Suprapubic skin (tissue), 4 donors: ENCODE results near the gene KRTAP10-3. TPM values are rescaled to one million over a fixed set of nuclear protein-coding genes. Genes with fewer than 3 reads are reported as not detected.
A peak's percentile ranks its signal among the peaks of the same experiment; 100 is the strongest.

Experiments
- DNase-seq, 2 donors: peaks; one replicate each; pipeline ENCODE4 v3.0.0-alpha.2; 2019; ENCODE audit warnings: low spot score in 2 of 2
- H3K27ac ChIP-seq: fragments of 200-600 bp; sonication (generic); one replicate; pipeline ENCODE4 v1.5.1; 2019
- H3K27me3 ChIP-seq: fragments of 200-600 bp; sonication (generic); one replicate; pipeline ENCODE4 v1.5.1; 2019
- H3K36me3 ChIP-seq: fragments of 200-600 bp; sonication (generic); one replicate; pipeline ENCODE4 v1.5.1; 2019
- H3K4me1 ChIP-seq: fragments of 200-600 bp; sonication (generic); one replicate; pipeline ENCODE4 v1.5.1; 2019
- H3K4me3 ChIP-seq: fragments of 200-600 bp; sonication (generic); one replicate; pipeline ENCODE4 v1.5.1; 2019; ENCODE audit warnings: mild to moderate bottlenecking
- H3K9me3 ChIP-seq: fragments of 200-600 bp; sonication (generic); one replicate; pipeline ENCODE4 v1.5.1; 2019
- EP300 ChIP-seq: sonication (generic); formaldehyde crosslinking; IDR thresholded peaks from one replicate; pipeline ENCODE4 v1.6.1; 2017; ENCODE audit warnings: antibody characterized with exemption
- POLR2A ChIP-seq, 2 donors: fragments of 450-650 bp; IDR thresholded peaks; one replicate each; pipeline ENCODE4 v1.6.1; 2017; ENCODE audit warnings: antibody characterized with exemption in 2 of 2, mild to moderate bottlenecking in 2 of 2, moderate library complexity in 2 of 2
- POLR2AphosphoS5 ChIP-seq, 3 donors: sonication (generic); formaldehyde crosslinking; IDR thresholded peaks; one replicate each; pipeline ENCODE4 v1.6.1; 2017; ENCODE audit warnings: antibody characterized with exemption in 3 of 3
- WGBS: methylation state at CpG from one replicate; pipeline ENCODE4 v1.1.5; 2018; 5-methylcytosine and 5-hydroxymethylcytosine counted together
- total RNA-seq, 4 donors: library from RNA; depleted of rRNA; stranded (reverse); fragments of >200 nt; gene quantifications; one replicate each; pipeline ENCODE4 v1.1.0, GENCODE V29; 2016
- TF ChIP-seq, protein P1 (sequence below), 2 donors: fragments of 200-600 bp in 1 of 2; fragments of 450-650 bp in 1 of 2; sonication (generic) in 1 of 2; IDR thresholded peaks; one replicate each; pipeline ENCODE4 v1.5.1; 2016 to 2019; ENCODE audit warnings: antibody characterized with exemption in 2 of 2, mild to moderate bottlenecking in 1 of 2, moderate library complexity in 1 of 2

The KRTAP10-3 gene
- total RNA-seq, 4 donors from 2014 or later = 1.1 to 5.8 (median 3.3) TPM; not detected in 1

DNA sequence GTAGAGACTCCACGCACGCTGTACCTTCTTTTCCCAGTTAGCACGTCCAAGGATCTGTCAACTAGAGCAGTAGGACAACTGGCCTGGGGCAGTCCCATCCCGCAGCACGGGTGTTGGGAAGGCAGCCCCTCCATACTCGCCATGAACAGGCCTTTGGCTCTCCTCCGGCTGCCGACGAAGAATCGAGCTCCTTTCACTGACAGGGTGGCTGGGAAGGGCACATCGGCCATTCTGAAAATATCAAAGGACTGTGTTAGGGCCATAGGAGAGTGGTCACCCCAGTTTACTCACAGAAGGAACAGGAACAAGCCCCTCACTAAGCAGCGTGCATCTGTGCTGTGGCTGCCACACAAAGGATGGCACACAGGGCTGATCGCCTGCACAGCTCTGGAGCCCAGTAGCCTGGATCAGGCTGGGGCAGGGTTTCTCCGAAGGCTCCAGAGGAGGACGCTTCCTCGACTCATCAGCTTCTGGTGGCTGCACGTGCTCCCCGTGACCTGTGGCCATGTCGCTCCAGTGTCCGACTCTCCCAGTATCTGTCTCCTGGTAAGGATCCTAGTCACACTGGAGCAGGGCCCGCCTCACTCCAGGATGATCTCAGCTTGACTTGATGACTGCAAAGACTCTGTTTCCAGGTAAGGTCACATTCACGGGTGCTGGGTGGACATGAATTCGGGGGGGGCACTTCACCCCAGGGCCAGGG is 27.5 kb downstream of the KRTAP10-3 start:
- 85% methylated on average over 14 of the region's 23 CpGs for WGBS
- no peaks in the 10 kb centered on the region for H3K9me3 ChIP-seq
- peak in 1 of 2 donors; percentile 71 for DNase-seq
- H3K4me3 ChIP-seq = no peak overlapping the region
- no peaks in the 10 kb centered on the region for H3K4me1 ChIP-seq
- TF ChIP-seq, protein P1, sequence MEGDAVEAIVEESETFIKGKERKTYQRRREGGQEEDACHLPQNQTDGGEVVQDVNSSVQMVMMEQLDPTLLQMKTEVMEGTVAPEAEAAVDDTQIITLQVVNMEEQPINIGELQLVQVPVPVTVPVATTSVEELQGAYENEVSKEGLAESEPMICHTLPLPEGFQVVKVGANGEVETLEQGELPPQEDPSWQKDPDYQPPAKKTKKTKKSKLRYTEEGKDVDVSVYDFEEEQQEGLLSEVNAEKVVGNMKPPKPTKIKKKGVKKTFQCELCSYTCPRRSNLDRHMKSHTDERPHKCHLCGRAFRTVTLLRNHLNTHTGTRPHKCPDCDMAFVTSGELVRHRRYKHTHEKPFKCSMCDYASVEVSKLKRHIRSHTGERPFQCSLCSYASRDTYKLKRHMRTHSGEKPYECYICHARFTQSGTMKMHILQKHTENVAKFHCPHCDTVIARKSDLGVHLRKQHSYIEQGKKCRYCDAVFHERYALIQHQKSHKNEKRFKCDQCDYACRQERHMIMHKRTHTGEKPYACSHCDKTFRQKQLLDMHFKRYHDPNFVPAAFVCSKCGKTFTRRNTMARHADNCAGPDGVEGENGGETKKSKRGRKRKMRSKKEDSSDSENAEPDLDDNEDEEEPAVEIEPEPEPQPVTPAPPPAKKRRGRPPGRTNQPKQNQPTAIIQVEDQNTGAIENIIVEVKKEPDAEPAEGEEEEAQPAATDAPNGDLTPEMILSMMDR (IDR thresholded peaks at IDR 0.05) = no peak
- no peak for TF ChIP-seq POLR2AphosphoS5 (IDR thresholded peaks at IDR 0.05)
- TF ChIP-seq POLR2A (IDR thresholded peaks at IDR 0.05) = no peak
- TF ChIP-seq EP300 = no peak
- H3K27ac ChIP-seq = no peak overlapping the region
- H3K27me3 ChIP-seq = peaks cover 16% of the 10 kb centered on the region
- H3K36me3 ChIP-seq = no peaks in the 10 kb centered on the region

DNA sequence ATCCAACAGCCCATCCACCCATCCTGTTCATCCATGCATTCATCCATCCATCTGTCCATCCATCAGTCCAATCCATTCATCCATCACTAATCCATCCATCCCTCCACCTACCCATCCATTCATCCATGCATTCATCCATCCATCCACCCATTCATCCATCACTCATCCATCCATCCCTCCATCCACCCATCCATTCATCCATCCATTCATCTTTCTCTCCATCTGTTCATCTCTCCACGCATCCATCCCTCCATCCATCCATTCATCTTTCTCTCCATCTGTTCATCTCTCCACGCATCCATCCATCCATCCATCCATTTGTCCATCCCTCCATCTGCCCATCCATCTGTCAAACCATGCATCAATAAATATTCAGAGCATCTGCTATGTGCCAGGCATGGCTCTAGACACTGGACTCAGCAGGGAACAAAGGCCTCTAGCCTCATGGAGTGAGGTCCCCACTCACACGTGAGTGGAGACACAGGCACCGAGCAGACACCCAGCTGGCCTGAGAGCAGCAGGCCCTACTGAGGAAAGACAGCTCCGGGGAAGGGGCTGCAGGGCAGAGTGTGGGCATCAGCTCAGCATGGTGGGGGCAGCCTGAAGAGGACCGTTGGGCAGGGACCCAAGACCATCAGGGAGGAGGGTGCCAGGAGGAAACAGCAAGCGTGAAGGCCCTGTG is 28.2 kb downstream of the KRTAP10-3 start:
- Histone ChIP-seq H3K9me3 (no peaks in the 10 kb centered on the region), H3K4me1 (no peaks in the 10 kb centered on the region), H3K27me3 (peaks cover 16% of the 10 kb centered on the region), H3K36me3 (no peaks in the 10 kb centered on the region), H3K4me3 (no peak overlapping the region), H3K27ac (no peak overlapping the region)
- 79% methylated on average over 7 of the region's 7 CpGs for WGBS
- no peak for TF ChIP-seq EP300
- no peak for DNase-seq

DNA sequence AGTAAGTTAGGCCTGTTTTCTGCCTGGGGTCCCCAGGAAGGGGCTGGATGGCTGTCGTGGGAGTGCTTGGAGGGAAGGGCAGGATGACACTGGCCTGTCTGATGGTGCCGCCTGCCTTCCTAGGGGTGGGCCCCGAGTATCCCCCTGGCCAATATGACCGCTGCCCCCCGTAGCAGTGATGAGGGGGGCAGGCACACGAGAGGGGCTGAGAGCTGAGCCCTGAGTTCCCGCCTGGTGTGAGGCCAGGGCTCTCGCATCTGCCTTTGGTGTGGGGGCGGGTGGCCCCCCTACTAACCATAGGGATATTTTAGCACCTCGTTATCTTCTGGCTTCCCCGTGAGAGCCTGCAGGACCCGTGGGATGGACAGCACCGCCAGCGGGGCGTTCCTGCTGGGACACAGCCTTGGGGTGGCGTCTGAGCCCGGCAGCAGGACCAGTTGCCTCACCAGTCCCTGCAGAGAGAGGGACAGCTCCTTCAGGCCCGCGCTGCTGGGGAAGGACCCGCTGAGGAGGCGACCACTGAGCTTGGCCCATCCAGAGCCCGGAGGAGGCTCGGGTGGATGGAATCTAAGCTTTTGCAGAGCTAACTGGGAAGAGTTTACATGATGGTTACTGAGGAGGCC is 29.0 kb downstream of the KRTAP10-3 start:
- Histone ChIP-seq H3K4me1 (no peaks in the 10 kb centered on the region), H3K9me3 (no peaks in the 10 kb centered on the region), H3K27ac (no peak overlapping the region), H3K36me3 (no peaks in the 10 kb centered on the region), H3K27me3 (peaks cover 16% of the 10 kb centered on the region), H3K4me3 (no peak overlapping the region)
- TF ChIP-seq, protein P1 (IDR thresholded peaks at IDR 0.05) = no peak
- no peak for TF ChIP-seq POLR2AphosphoS5 (IDR thresholded peaks at IDR 0.05)
- TF ChIP-seq EP300 = no peak
- TF ChIP-seq POLR2A (IDR thresholded peaks at IDR 0.05) = no peak
- WGBS = 78% methylated on average over 4 of the region's 23 CpGs
- DNase-seq = peak in 1 of 2 donors; percentile 58

DNA sequence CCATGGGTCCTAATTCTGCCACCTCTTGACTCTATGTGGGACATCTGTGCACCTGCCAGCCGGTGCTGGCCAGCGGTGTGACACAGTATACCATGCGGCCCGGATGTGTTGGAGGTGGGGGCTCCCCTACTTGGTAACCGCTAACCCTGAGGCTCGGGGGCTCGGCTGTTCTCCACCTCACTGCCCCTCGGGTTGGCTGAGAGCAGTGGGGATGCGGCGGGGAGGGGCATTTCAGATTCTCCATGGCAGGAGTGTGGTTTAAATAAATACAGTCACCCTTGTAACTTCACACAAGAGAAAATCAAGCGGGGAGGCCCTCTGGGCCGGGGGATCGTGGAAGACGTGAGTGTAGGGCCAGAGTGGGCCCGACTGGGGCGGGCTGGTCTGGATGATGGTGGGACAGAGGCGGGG is 29.6 kb downstream of the KRTAP10-3 start:
- Histone ChIP-seq H3K4me1 (no peaks in the 10 kb centered on the region), H3K27ac (no peak overlapping the region), H3K27me3 (peaks cover 16% of the 10 kb centered on the region), H3K9me3 (no peaks in the 10 kb centered on the region), H3K36me3 (no peaks in the 10 kb centered on the region), H3K4me3 (no peak overlapping the region)
- 92% methylated on average over 17 of the region's 17 CpGs for WGBS
- TF ChIP-seq EP300 = no peak
- no peak for TF ChIP-seq POLR2AphosphoS5 (IDR thresholded peaks at IDR 0.05)
- no peak for TF ChIP-seq POLR2A (IDR thresholded peaks at IDR 0.05)
- TF ChIP-seq, protein P1 (IDR thresholded peaks at IDR 0.05) = no peak
- DNase-seq = peak; percentile 38 to 73

DNA sequence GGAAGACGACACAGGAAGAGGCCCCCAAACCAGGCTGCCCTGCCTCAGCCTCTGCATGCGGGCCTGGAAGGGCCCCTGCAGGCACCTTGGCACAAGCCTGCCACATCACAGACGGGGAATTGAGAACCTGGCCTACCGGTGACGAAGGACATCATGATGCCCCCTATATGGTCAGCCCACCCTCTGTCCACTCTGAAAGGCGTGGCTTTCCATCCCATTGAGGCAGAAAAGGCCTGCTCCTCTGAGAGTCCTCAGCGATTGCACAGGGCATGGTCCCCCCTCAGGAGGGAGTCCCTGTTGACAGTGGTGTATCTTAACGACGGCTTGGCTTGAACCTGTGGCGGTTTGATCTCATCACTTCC is 30.0 kb downstream of the KRTAP10-3 start:
- H3K36me3 ChIP-seq = no peaks in the 10 kb centered on the region
- TF ChIP-seq POLR2A (IDR thresholded peaks at IDR 0.05) (no peak), EP300 (no peak), POLR2AphosphoS5 (IDR thresholded peaks at IDR 0.05) (no peak)
- TF ChIP-seq, protein P1 (IDR thresholded peaks at IDR 0.05) = no peak
- 90% methylated on average over 7 of the region's 10 CpGs for WGBS
- no peak overlapping the region for H3K27ac ChIP-seq
- no peaks in the 10 kb centered on the region for H3K9me3 ChIP-seq
- peaks cover 16% of the 10 kb centered on the region for H3K27me3 ChIP-seq
- H3K4me1 ChIP-seq = no peaks in the 10 kb centered on the region
- no peak overlapping the region for H3K4me3 ChIP-seq
- DNase-seq = peak in 1 of 2 donors; percentile 44
